MM.1S (cell line): ENCODE data around the gene STAMBPL1.

Experiments
- EZH2phosphoT487 ChIP-seq: fragments of 300-600 bp; sonication (generic); IDR thresholded peaks from 2 replicates; pipeline ENCODE4 v1.6.1; 2018; ENCODE audit warnings: antibody characterized with exemption, low read length
- TF ChIP-seq, protein P1 (sequence below): fragments of 300-600 bp; sonication (generic); IDR thresholded peaks from 2 replicates; pipeline ENCODE4 v1.5.1; 2016; ENCODE audit warnings: antibody characterized with exemption, low read length, mixed read lengths

- TF ChIP-seq, protein P1, sequence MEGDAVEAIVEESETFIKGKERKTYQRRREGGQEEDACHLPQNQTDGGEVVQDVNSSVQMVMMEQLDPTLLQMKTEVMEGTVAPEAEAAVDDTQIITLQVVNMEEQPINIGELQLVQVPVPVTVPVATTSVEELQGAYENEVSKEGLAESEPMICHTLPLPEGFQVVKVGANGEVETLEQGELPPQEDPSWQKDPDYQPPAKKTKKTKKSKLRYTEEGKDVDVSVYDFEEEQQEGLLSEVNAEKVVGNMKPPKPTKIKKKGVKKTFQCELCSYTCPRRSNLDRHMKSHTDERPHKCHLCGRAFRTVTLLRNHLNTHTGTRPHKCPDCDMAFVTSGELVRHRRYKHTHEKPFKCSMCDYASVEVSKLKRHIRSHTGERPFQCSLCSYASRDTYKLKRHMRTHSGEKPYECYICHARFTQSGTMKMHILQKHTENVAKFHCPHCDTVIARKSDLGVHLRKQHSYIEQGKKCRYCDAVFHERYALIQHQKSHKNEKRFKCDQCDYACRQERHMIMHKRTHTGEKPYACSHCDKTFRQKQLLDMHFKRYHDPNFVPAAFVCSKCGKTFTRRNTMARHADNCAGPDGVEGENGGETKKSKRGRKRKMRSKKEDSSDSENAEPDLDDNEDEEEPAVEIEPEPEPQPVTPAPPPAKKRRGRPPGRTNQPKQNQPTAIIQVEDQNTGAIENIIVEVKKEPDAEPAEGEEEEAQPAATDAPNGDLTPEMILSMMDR = no peak
- no peak for TF ChIP-seq EZH2phosphoT487
These were observed 35.7 kb downstream of the STAMBPL1 start for GRCh38 chr10:88915781-88916180.
